ENCODE measurements around the gene MMP12.
"Not testable (repeated sequence)": the region's sequence is repeated elsewhere in the genome, so short reads cannot be mapped to it uniquely, and the experiment has no call there.

MMP12 gene

DNA sequence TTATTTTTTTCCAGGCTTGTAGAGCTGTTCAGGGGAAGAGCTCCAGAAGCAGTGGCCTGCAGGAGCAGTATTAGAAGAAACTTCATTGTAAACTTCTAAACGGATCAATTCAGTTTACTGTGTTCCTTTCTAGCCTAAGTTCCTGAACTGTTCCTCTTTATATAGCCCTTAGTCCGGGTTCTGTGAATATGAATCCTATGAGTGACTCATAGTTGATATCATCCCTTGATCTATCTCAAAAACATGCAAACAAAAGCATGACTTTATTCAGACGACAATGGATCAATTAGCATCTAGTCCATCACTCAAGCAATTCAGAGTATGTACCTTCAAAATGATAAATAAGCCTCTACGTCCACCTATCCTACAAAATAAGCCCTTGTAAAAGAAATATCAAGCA is at the start of gene MMP12:
Gene MMP12 (minus strand): TSS at position 131 of the 400 bp plus-strand sequence. CDS start 45 bp downstream, at position 86.
- in situ Hi-C loops (cut with MboI; ENCODE audit: low sequenced_read_pairs) = no loop called here

DNA sequence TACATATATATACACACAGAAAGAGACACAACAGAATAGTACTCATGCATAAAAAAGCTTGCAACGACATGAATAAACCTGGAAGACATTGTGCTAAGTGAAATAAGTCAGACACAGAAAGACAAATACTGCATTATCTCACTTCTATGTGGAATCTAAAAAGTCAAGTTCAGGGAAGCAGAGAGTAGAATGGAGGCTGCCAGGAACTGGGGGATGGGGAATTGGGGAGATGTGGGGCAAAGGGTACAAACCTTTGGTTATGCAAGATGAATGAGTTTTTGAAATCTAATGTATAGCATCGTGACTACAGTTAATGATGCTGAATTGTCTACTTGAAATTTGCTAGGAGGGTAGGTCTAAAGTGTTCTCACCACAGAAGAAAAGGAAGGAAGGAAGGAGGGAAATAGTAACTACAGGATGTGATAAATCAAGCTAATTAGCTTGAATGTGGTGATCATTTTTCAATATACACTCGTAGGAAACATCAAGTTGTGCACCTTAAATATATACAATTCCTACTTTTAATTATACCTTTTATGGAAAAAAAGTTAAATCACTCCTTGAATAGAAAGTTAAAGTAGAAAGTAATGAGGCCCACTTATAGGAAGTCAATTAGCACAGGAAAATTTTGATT is 46.9 kb upstream of the MMP12 start:
- in situ Hi-C loops (cut with MboI; ENCODE audit: low sequenced_read_pairs) = no loop called here

DNA sequence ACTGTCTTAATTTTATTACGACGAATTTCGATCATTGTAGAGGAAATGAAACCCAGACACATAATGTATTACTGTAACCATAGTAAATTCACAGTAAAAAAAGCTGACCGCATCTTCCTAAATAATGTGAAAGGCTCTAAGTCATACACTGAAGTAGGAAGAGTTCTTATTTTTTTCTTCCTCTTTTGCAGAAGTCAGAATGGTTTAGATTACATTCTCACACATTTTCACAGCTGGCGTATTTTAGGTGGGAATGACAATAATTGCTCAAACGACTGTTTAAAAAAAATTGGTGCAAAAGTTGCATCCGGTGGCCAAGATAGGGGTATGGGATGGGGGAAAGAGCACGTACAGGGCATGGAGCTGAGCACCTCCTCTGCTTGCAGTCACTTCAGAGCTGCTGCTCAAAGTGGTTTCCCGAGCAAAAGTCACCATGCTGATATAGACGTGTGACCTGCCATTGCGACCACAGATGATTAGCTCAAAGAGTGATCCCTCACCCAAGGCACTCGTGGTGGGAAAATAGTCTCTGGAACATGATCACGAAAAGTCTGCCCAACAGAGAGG is 45.4 kb upstream of the MMP12 start:
- in situ Hi-C loops (cut with MboI; ENCODE audit: low sequenced_read_pairs) = no loop called here

DNA sequence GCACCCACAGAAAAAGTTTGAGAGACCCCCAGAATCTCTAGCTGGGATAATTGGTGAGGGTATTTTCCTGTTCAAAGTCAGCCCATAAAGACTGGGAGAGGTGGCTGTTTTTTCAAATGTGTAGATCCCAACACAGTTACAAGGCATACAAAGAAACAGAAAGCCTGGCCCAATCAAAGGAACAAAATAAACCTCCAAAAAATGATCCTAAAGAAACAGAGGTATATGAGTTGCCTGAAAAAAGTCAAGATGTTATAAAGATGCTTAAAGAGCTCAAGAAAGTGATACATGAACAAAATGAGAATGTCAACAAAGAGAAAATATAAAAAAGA is 40.2 kb upstream of the MMP12 start:
- in situ Hi-C loops (cut with MboI; ENCODE audit: low sequenced_read_pairs) = no loop called here

DNA sequence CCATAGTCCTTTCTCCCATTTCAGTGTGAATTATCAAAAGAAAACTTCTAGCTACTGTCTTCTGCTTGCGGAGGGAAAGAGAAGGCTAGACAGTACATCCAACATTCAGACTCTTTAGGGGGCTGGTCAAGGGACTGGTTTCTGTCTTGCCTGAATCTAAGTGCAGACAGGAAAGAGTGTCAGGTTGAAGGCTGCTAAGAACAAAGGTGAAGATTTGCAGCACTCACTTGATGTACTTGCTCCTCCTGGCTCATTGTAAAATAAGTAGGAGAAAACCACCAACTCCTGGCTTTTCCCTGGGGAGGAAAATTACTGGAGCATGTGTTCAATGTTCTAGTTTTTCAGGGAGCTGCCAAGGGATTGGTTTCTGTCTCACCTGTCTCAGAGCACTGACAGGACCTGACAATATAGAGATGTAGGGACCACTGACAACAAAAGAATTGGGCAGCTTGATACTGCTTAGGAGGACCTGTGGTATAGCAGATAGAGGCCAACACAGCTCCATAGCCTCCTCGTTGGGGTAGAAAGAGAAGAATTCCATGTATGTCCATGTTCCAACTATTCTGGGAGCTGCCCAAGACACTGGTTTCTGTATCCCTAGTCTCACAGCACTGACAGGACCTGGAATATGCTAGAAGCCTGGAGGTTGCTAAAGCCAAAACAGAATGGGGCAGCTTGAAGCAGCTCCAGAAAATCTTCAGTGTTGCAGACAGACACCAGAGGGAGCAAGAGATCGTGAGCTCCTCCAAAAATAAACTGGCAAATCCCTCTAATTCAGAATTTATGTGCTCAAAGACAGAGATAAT is 39.7 kb upstream of the MMP12 start:
- in situ Hi-C loops (cut with MboI; ENCODE audit: low sequenced_read_pairs) = no loop called here

DNA sequence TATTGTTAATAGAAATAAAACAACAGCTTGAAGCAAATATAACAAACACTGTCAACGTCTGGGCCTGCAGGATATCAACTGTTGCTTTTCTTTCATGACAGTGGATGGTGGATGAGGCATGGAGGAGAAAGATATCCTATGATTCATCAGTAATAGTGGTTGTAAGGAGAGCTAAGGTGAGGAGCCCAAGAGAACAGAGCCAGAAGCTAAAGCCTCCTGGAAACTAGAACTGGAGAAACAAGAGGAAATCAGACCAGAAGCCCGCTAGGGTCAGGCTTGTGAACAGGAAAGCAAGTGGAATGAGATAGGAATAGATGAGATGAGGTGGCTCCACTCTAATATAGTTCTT is 37.7 kb upstream of the MMP12 start:
- in situ Hi-C loops (cut with MboI; ENCODE audit: low sequenced_read_pairs) = no loop called here

DNA sequence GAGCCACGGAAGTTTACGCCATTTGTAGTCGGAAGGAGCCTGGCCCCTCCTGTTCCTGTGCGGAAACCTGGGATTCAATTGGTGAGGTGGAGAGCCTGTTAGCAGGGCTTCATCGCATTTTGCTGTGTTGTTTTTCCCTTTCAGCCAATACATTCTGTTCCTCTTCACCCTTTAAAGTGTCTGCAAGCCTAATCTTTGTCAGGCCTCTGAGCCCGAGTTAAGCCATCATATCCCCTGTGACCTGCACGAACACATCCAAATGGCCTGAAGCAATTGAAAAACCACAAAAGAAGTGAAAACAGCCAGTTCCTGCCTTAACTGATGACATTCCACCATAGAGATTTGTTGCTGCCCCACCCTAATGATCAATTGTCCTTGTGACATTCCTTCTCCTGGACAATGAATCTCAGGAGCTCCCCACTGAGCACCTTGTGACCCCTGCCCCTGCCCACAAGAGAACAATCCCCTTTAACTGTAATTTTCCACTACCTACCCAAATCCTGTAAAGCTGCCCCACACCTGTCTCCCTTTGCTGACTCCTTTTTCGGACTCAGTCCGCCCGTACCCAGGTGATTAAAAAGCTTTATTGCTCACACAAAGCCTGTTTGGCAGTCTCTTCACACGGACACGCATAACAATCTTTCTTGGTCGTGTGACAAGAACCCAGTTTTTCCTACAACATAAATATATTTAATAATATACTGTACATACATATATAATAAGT is 37.1 kb upstream of the MMP12 start:
- in situ Hi-C loops (cut with MboI; ENCODE audit: low sequenced_read_pairs) = no loop called here

DNA sequence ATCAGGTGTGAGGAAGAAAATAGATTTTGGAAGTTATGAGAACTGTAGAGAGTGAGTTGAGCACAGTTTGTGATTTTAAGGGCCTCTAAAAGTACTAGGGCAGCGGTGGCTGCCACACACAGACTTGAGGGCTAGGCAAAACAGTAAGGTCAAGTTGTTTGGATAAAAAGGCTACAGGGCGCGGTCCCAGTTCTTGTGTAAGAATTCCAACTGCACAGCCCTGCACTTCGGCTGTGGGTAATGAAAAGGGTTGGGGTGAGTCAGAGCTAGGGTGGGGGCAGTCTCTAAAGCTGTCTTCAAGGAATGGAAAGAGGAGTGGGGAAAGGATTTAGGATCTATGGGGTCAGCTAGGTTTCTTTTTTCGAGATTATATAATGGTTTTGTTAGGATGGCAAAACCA is 31.1 kb upstream of the MMP12 start:
- in situ Hi-C loops (cut with MboI; ENCODE audit: low sequenced_read_pairs) = not testable (repeated sequence)

DNA sequence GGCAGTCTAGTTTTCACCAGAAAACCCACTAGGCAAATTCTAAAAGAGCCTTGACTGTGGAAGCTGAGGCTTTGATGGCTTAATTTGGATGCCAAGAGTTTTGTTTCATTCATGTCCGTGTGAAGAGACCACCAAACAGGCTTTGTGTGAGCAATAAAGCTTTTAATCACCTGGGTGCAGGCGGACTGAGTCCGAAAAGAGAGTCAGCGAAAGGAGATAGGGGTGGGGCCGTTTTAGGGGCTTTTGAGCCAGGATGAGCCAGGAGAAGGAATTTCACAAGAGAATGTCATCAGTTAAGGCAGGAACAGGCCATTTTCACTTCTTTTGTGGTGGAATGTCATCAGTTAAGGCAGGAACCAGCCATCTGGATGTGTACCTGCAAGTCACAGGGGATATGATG is 29.1 kb upstream of the MMP12 start:
- in situ Hi-C loops (cut with MboI; ENCODE audit: low sequenced_read_pairs) = not testable (repeated sequence)

DNA sequence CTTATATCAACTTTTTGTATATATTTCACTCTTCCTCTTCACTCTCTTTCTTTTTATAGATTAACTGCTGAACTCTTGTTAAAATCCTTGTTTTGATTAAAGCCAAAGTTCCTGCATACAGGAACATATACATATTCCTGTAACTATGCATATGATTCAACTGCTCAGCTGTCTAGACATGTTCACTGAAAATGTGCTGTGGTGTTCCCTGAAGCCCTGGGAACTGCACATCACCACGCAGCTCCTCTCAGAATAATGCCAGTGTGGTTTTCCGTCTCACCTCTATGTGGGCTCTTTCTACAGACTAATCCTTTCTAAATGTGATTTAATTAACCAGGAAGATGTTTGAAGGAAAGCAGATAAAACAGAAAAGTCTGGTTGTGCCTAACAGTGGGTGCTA is 25.6 kb upstream of the MMP12 start:
- in situ Hi-C loops (cut with MboI; ENCODE audit: low sequenced_read_pairs) = no loop called here

DNA sequence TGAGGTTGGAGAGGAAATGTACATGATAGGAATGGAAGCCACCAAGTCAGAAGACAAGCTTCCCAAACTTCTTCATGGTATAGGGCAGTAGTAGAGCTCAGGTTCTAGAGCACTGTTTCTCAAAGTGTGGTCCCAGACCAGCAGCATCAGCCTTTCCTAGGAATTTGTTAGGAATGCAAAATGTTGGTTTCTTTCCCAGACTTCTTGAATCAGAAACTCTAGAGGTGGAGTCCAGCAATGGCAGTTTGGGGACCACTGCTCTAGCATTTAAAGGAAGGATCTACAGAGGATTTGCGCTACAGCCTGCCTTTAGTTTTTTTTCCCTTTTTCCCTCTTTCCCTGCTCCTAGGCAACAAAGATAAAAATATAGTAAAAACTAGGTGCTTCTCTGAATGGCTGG is 17.0 kb upstream of the MMP12 start:
- in situ Hi-C loops (cut with MboI; ENCODE audit: low sequenced_read_pairs) = no loop called here

DNA sequence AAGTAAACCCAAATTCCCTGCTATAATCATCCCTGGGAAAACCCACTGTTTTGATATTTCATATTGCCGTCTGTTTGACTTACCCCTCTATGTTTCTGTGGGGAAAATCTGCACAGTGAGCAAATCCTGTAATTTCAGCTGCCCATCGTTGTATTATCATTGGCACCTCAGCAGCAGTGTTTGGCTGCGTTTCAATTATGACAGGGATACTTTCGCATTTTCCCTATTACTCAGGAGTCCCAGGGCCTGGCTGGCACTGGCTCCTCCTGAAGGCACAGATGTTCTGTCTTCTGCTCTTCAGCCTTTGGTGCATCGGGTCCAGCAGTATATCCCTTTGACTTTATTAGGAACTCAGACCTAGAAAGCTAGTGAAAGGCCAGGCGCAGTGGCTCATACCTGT is 12.2 kb upstream of the MMP12 start:
- in situ Hi-C loops (cut with MboI; ENCODE audit: low sequenced_read_pairs) = no loop called here

DNA sequence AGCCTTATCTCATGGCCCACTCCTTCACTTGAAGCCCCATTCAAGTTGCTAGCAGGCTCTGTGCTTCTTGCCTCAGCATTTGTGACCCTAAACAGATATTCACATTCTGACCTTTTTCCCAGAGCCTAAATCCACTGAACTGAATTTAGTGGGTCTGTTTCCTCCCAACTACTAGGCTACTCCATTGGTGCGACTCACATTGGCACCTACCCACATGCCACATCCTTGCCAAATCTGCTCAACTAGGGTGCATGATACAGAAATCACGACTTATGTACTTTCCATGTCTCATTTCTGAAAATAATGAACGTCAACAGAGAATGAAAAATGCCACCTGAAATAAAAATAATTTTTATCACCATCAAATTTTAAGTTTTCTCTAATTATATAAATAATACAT is 8.4 kb upstream of the MMP12 start:
- in situ Hi-C loops (cut with MboI; ENCODE audit: low sequenced_read_pairs) = no loop called here

DNA sequence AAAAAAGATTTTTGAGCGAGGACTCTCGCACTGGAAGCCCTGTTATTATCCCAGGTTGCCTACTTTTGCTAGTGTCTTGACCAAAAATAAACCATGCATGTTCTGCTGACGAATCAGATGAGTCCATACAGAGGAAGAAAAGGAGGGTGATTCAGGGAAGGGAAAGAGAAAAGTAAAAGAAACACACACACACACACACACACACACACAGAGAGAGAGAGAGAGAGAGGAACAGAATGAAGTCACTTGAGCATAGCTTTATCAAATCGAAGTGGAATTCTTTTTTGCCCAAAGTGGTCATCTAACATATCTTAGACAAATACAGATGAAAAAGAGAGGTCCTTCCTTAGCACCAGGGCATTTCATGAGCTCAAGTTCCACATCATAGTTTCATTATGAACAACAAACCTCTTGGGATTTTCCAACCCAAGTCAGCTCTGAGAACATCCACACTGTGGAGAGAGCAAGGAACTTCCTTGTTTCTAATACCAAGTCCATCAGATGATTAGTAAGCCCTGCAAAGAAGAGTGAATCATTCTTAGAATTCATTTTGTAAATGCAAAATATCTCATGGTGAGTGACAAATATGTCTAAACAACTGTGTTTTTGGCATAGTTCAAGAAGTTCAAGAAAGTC is 7.7 kb upstream of the MMP12 start:
- in situ Hi-C loops (cut with MboI; ENCODE audit: low sequenced_read_pairs) = no loop called here

DNA sequence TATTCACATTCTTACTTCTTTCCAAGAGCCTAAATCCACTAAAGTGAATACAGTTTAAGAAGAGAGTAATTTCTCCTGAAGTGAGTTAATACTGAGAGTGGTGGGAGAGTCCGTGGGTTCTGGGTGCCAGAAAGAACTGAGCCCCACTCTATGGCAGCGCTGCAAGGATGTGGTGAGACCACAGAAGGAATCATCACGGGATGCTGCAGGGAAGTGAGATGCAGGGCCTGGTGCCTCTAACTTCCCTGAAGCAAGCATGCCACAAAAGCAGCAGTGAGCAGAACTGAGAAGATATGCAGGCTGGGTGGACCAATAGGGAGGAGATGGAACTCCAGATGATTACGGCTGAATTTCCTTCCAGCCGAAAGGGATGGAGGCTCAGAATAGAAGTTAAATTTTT is 5.0 kb upstream of the MMP12 start:
- in situ Hi-C loops (cut with MboI; ENCODE audit: low sequenced_read_pairs) = no loop called here

DNA sequence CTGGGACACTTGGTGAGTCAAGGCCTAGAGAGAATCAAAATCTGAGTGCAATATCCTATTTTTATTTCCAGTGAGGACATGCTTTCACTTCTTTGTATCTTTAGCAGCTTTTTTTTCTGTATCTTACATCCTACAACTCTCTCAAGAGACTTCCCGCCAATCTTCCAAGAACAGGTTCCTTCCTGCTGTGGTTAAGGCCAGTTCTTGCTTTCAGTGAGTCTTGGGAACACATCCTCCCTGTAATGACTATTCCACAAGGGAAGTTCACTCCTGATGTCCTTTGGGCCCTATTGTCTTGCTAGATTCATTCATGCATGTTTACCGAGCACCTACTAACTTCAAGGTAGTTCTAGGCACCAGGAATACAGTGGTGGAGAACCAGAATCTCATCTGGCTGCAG is 3.8 kb upstream of the MMP12 start:
- in situ Hi-C loops (cut with MboI; ENCODE audit: low sequenced_read_pairs) = no loop called here

DNA sequence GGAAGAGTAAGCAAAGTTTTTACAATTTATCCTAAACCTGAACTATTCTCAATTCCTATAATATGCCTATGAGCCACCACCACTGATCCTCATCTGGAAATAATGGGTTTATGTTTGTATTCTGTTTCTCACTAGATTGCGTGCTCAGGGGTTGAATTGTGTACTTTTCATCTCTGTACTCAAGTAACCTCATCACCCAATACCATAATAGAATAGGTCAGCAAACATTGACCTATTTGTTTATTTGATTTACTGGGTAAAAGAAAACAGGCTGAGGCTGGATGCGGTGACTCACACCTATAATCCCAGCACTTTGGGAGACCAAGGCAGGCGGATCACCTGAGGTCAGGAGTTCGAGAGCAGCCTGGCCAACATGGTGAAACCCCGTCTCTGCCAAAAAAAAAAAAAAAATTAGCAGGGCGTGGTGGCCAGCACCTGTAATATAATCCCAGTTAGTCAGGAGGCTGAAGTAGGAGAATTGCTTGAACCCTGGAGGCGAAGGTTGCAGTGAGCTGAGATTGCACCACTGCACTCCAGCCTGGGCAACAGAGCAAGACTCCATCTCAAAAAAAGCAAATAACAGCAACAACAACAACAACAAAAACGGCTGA is 5.3 kb downstream of the MMP12 start:
- in situ Hi-C loops (cut with MboI; ENCODE audit: low sequenced_read_pairs) = not testable (repeated sequence)

DNA sequence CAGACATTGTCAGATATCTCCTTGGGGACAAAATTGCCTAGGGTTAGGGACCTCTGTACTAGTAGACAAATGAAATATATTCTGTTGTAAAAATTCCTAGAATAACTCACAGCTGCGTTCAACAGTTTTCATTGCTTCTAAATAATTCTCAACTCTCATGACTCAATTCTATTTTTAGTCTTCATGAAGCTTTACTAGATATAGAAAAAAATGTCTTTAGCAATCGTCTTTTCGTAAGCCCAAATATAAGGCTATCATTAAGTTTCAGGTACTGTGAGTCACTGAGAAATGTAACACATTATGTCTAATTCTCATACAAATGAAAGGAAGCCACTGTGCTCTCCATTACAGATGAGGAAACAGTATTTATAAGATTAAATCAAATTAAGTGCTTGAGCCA is 6.4 kb downstream of the MMP12 start:
- in situ Hi-C loops (cut with MboI; ENCODE audit: low sequenced_read_pairs) = no loop called here

DNA sequence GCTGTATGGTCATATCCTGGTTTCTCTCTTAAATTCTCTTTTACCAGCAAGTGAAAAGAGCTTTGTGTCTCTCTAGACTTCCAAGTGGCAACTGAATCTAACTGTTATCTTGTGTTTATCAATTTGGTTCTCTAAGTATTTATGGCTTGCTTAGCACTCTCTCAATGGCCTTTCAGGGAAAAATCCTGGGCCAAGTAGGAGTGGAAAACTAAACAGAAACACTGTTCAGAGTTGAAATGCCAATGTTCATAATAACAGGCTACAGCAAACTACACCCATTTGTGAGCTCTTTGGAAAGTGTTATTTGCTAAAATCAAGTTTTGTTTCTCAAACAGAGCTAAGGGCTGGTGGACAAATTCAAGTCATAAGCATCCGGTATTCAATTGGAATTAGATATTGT is 10.1 kb downstream of the MMP12 start:
- in situ Hi-C loops (cut with MboI; ENCODE audit: low sequenced_read_pairs) = no loop called here

DNA sequence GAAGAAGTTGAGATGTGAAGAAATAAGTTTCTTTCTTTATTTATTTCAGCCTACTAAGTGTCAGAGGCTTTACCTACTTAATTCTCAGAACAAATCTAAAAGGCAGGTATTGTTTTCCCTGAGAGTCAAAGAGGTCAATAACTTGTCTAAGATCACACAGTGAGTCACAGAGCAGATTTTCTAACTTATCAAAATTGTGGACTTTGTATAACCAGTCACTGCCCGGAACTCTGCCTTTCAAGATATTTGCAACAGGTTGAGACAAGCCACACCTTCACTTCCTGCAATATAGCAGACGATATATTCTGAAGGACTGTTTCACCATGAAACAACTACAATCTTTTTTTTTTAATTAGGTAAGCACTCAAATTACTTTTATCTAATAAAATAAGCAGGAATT is 20.8 kb downstream of the MMP12 start:
- in situ Hi-C loops (cut with MboI; ENCODE audit: low sequenced_read_pairs) = no loop called here

DNA sequence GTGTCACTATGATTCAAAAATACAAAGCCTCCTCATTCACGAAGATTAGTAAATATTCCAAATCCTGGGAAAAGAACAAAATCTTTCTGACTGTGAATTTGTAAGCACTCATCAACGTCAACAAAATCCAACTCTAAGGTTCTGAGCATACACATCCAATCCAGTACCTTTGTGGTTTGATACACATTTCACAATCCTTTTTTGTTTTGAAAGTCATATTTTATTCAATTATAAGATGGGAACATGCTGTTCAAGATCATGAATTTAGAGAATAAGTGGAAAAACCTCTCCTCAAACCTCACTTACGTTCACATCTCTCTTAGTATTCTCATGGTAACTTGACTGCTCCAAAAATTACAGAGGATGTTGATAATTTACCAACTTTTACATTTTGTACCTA is 21.7 kb downstream of the MMP12 start:
- in situ Hi-C loops (cut with MboI; ENCODE audit: low sequenced_read_pairs) = no loop called here

Measured in hTERT RPE-1 (cell line).